Measurements from ENCODE around the gene SIX2. TPM values are rescaled to one million over a fixed set of nuclear protein-coding genes. Genes with fewer than 3 reads are reported as not detected.

The SIX2 gene
- total RNA-seq, 1 donor from 2014 or later: 7.4 TPM

GRCh38 chr2:45001869-45002385 lies 7.3 kb downstream of the SIX2 start:
- Histone ChIP-seq H4K20me1 (ENCODE audit: insufficient read depth, low read length) (peaks cover 8% of the 10 kb centered on the region), H3K4me2 (ENCODE audit: low read length) (peak overlapping the region; percentile 81), H3K4me3 (ENCODE audit: insufficient read depth, low read depth, low read length) (no peak overlapping the region), H3K9ac (ENCODE audit: low read length) (no peak overlapping the region), H3K4me1 (ENCODE audit: insufficient read depth, low read length) (peaks cover 8% of the 10 kb centered on the region), H2AFZ (ENCODE audit: low read depth, low read length) (no peak overlapping the region), H3K27ac (ENCODE audit: low read depth, low read length) (no peak overlapping the region), H3K36me3 (ENCODE audit: insufficient read depth, low read length) (no peaks in the 10 kb centered on the region), H3K79me2 (ENCODE audit: insufficient read depth, low read length) (no peaks in the 10 kb centered on the region), H3K27me3 (ENCODE audit: insufficient read depth, low read length) (peaks cover 95% of the 10 kb centered on the region), H3K9me3 (ENCODE audit: insufficient read depth, low read depth, low read length) (peaks cover 6% of the 10 kb centered on the region)
- Mint-ChIP-seq H3K4me1 (ENCODE audit: low read depth, unreplicated experiment) (peaks cover 8% of the 10 kb centered on the region), H3K27ac (ENCODE audit: unreplicated experiment) (no peak overlapping the region), H3K27me3 (ENCODE audit: low read depth, unreplicated experiment) (peaks cover 86% of the 10 kb centered on the region), H3K9me3 (ENCODE audit: unreplicated experiment) (peaks cover 8% of the 10 kb centered on the region), H3K36me3 (ENCODE audit: low read depth, unreplicated experiment) (peaks cover 9% of the 10 kb centered on the region), H3K4me3 (ENCODE audit: unreplicated experiment) (no peak overlapping the region)
- no peak for FAIRE-seq
- TF ChIP-seq, protein P1, sequence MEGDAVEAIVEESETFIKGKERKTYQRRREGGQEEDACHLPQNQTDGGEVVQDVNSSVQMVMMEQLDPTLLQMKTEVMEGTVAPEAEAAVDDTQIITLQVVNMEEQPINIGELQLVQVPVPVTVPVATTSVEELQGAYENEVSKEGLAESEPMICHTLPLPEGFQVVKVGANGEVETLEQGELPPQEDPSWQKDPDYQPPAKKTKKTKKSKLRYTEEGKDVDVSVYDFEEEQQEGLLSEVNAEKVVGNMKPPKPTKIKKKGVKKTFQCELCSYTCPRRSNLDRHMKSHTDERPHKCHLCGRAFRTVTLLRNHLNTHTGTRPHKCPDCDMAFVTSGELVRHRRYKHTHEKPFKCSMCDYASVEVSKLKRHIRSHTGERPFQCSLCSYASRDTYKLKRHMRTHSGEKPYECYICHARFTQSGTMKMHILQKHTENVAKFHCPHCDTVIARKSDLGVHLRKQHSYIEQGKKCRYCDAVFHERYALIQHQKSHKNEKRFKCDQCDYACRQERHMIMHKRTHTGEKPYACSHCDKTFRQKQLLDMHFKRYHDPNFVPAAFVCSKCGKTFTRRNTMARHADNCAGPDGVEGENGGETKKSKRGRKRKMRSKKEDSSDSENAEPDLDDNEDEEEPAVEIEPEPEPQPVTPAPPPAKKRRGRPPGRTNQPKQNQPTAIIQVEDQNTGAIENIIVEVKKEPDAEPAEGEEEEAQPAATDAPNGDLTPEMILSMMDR (IDR thresholded peaks at IDR 0.05; ENCODE audit: insufficient read depth, low read depth, low read length): no peak
- no peak for TF ChIP-seq EZH2 (IDR thresholded peaks at IDR 0.05; ENCODE audit: insufficient read depth, low read length)
- DNase-seq (ENCODE audit: low read depth): no peak

- H3K27me3 Mint-ChIP-seq (ENCODE audit: low read depth, unreplicated experiment): peaks cover 86% of the 10 kb centered on the region
- H3K4me3 Mint-ChIP-seq (ENCODE audit: unreplicated experiment): no peak overlapping the region
- Histone ChIP-seq H4K20me1 (ENCODE audit: insufficient read depth, low read length) (peaks cover 8% of the 10 kb centered on the region), H3K79me2 (ENCODE audit: insufficient read depth, low read length) (no peaks in the 10 kb centered on the region), H3K4me2 (ENCODE audit: low read length) (peak overlapping the region; percentile 81), H3K9me3 (ENCODE audit: insufficient read depth, low read depth, low read length) (peaks cover 4% of the 10 kb centered on the region), H3K4me3 (ENCODE audit: insufficient read depth, low read depth, low read length) (peak overlapping the region; percentile 48), H2AFZ (ENCODE audit: low read depth, low read length) (peak overlapping the region; percentile 87), H3K9ac (ENCODE audit: low read length) (no peak overlapping the region), H3K36me3 (ENCODE audit: insufficient read depth, low read length) (no peaks in the 10 kb centered on the region), H3K27ac (ENCODE audit: low read depth, low read length) (no peak overlapping the region), H3K4me1 (ENCODE audit: insufficient read depth, low read length) (peaks cover 8% of the 10 kb centered on the region), H3K27me3 (ENCODE audit: insufficient read depth, low read length) (peaks cover 95% of the 10 kb centered on the region)
- H3K9me3 Mint-ChIP-seq (ENCODE audit: unreplicated experiment): peaks cover 5% of the 10 kb centered on the region
- peaks cover 9% of the 10 kb centered on the region for H3K36me3 Mint-ChIP-seq (ENCODE audit: low read depth, unreplicated experiment)
- H3K4me1 Mint-ChIP-seq (ENCODE audit: low read depth, unreplicated experiment): peaks cover 8% of the 10 kb centered on the region
- FAIRE-seq (no peak), DNase-seq (ENCODE audit: low read depth) (no peak)
- H3K27ac Mint-ChIP-seq (ENCODE audit: unreplicated experiment): no peak overlapping the region
- TF ChIP-seq EZH2 (IDR thresholded peaks at IDR 0.05; ENCODE audit: insufficient read depth, low read length): peak; percentile 67
- TF ChIP-seq, protein P1 (IDR thresholded peaks at IDR 0.05; ENCODE audit: insufficient read depth, low read depth, low read length): no peak
Observed at GRCh38 chr2:45000921-45001868, 8.1 kb downstream of the SIX2 start.
